Measurements from ENCODE around the gene ITGB5.

ITGB5 gene

GRCh38 chr3:124714223-124714853, 172.8 kb downstream of the ITGB5 start:
- ChIA-PET POLR2A (no interaction called here), CTCF (interaction anchor here (0.6 to 1.7 kb wide), 2 partner anchors 12 to 47 kb away, joined by 4 to 5 read pairs; no protein-coding TSS in a partner anchor)
- no peak for TF ChIP-seq CTCF (IDR thresholded peaks at IDR 0.05; ENCODE audit: control extremely low read depth, extremely low read depth, low read depth, missing control alignments)
- DNase-seq (ENCODE audit: extremely low spot score) = no peak

Data from GM10248 (cell line).